Measurements from ENCODE around the gene ZNF438. TPM values are rescaled to one million over a fixed set of nuclear protein-coding genes. Genes with fewer than 3 reads are reported as not detected.
A peak's percentile ranks its signal among the peaks of the same experiment; 100 is the strongest.

Gene ZNF438
- total and polyA plus RNA-seq, 10 of the 15 experiments (the other 5 are each of a cell fraction or from before 2014, with no cell fraction given), result 0.93 to 5.2 (median 1.9) TPM

DNA sequence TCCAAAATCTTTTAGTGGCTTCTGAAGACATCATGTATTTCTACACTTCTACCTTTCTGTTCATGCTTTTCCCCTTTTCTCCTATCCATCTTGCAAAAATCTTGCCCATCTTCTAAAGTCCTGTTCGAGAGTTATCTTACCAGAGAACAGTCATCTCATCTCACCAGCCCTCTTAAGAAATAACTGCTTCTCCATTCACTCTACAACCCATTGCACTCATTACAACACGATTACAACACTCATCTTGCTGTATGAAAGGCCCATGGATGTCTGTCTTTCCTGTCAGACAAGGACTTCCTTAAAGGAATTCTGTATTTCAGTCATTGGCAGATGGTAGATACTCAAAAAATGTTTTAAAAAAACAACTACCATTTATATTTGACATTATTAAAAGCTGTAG lies 30.8 kb downstream of the ZNF438 start (continued):
- TF ChIP-seq, protein P1, sequence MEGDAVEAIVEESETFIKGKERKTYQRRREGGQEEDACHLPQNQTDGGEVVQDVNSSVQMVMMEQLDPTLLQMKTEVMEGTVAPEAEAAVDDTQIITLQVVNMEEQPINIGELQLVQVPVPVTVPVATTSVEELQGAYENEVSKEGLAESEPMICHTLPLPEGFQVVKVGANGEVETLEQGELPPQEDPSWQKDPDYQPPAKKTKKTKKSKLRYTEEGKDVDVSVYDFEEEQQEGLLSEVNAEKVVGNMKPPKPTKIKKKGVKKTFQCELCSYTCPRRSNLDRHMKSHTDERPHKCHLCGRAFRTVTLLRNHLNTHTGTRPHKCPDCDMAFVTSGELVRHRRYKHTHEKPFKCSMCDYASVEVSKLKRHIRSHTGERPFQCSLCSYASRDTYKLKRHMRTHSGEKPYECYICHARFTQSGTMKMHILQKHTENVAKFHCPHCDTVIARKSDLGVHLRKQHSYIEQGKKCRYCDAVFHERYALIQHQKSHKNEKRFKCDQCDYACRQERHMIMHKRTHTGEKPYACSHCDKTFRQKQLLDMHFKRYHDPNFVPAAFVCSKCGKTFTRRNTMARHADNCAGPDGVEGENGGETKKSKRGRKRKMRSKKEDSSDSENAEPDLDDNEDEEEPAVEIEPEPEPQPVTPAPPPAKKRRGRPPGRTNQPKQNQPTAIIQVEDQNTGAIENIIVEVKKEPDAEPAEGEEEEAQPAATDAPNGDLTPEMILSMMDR (IDR thresholded peaks at IDR 0.05 in 2 of 3, conservative IDR thresholded peaks at IDR 0.05 in 1 of 3; ENCODE audit: control insufficient read depth in 2 of 3, extremely low read depth in 1 of 3, insufficient read depth in 1 of 3, low read depth in 3 of 3, low read length in 3 of 3), result no peak
- TF ChIP-seq PAX5 (IDR thresholded peaks at IDR 0.05; ENCODE audit: borderline replicate concordance, low read depth, low read length) (no peak), POLR2AphosphoS5 (IDR thresholded peaks at IDR 0.05; ENCODE audit: low read length) (no peak), SRF (IDR thresholded peaks at IDR 0.05; ENCODE audit: low read depth in 2 of 2, low read length in 2 of 2) (no peak), EED (IDR thresholded peaks at IDR 0.05; ENCODE audit: low read depth) (no peak)
- TF ChIP-seq, protein P2, sequence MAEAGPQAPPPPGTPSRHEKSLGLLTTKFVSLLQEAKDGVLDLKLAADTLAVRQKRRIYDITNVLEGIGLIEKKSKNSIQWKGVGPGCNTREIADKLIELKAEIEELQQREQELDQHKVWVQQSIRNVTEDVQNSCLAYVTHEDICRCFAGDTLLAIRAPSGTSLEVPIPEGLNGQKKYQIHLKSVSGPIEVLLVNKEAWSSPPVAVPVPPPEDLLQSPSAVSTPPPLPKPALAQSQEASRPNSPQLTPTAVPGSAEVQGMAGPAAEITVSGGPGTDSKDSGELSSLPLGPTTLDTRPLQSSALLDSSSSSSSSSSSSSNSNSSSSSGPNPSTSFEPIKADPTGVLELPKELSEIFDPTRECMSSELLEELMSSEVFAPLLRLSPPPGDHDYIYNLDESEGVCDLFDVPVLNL (IDR thresholded peaks at IDR 0.05; ENCODE audit: low read depth, low read length), result no peak

DNA sequence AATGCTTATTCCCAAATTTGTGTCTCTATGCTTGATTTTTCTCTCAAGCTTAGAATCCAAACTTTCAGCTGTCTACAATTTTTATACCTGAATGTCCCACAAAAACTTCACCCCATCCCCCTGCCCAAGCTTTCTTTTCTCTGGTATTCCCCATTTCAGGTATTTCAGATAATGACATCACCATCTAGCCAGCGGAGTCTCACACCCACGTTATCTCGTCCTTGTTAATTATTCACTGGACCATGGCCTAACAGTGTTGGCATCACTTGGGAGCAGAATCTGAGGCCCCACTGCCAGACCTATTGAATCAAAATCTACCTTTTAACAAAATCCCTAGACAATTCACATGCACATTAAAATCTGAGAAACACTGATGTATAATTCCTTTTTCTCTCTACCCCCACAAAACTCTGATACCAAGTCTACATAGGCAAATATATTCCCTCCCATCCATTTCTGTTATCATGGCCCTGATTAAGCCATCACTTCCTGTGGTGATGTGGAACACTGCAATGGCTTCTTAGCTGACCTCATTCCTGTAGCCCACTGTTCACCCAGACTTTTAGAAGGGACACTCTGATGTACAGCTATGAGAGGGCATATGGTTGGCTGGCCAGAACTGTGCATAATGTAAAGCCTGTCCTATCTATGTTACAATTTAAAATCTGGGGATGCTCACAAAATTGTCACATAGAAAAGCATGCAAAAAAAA lies 31.4 kb downstream of the ZNF438 start:
- peaks cover 4% of the 10 kb centered on the region; the same call in 1 of the 2 replicates for H3K4me1 ChIP-seq (ENCODE audit: control insufficient read depth, insufficient read depth, low read length)
- no peak overlapping the region for H3K9ac ChIP-seq (ENCODE audit: control insufficient read depth, insufficient read depth, low read length)
- ChIA-PET POLR2A (interaction anchor here (0.6 kb wide), 1 partner anchor 32 kb away, joined by 4 read pairs; no protein-coding TSS in a partner anchor), RAD21 (ENCODE audit: unreplicated experiment) (interaction anchor here (0.8 to 2.3 kb wide), 5 partner anchors 8 to 838 kb away, joined by 3 to 11 read pairs (median 3); no protein-coding TSS in a partner anchor), SMC1A (ENCODE audit: uncharacterized antibody, unreplicated experiment) (interaction anchor here (0.7 to 1.8 kb wide), 6 partner anchors 8 to 28 kb away, joined by 3 to 4 read pairs (median 3); no protein-coding TSS in a partner anchor), CTCF (interaction anchor here (0.7 kb wide), 1 partner anchor 25 kb away, joined by 3 read pairs; no protein-coding TSS in a partner anchor)
- no peaks in the 10 kb centered on the region for H3K27me3 ChIP-seq (replicated peaks in 1 of 2; ENCODE audit: control insufficient read depth in 2 of 2, insufficient read depth in 2 of 2, low read length in 1 of 2)
- no peak for TF ChIP-seq RUNX3 (IDR thresholded peaks at IDR 0.05; ENCODE audit: low read length)
- TF ChIP-seq TCF7 (IDR thresholded peaks at IDR 0.05; ENCODE audit: borderline replicate concordance), result no peak
- no peak for TF ChIP-seq MEF2B (IDR thresholded peaks at IDR 0.05; ENCODE audit: partially characterized antibody, poor library complexity, severe bottlenecking)
- TF ChIP-seq IKZF1 (conservative IDR thresholded peaks at IDR 0.05), result peak; percentile 42; the same call in 1 of the 2 replicates
- TF ChIP-seq NFYA (IDR thresholded peaks at IDR 0.05; ENCODE audit: borderline replicate concordance, low read depth, low read length), result no peak
- no peak for TF ChIP-seq BHLHE40 (IDR thresholded peaks at IDR 0.05; ENCODE audit: borderline replicate concordance in 1 of 2, low read depth in 2 of 2, low read length in 1 of 2)
- TF ChIP-seq ATF7 (IDR thresholded peaks at IDR 0.05; ENCODE audit: low read depth), result peak; percentile 88
- TF ChIP-seq HDGF (IDR thresholded peaks at IDR 0.05), result no peak
- no peak for TF ChIP-seq ZNF622 (IDR thresholded peaks at IDR 0.05)
- TF ChIP-seq, protein P3, sequence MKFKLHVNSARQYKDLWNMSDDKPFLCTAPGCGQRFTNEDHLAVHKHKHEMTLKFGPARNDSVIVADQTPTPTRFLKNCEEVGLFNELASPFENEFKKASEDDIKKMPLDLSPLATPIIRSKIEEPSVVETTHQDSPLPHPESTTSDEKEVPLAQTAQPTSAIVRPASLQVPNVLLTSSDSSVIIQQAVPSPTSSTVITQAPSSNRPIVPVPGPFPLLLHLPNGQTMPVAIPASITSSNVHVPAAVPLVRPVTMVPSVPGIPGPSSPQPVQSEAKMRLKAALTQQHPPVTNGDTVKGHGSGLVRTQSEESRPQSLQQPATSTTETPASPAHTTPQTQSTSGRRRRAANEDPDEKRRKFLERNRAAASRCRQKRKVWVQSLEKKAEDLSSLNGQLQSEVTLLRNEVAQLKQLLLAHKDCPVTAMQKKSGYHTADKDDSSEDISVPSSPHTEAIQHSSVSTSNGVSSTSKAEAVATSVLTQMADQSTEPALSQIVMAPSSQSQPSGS (IDR thresholded peaks at IDR 0.05; ENCODE audit: low read length), result no peak
- FAIRE-seq (no peak), ATAC-seq (peak; percentile 67), DNase-seq (ENCODE audit: low read depth, low spot score) (no peak)
- no peaks in the 10 kb centered on the region for H3K79me2 ChIP-seq (ENCODE audit: control insufficient read depth, insufficient read depth, low read length)
- no peak overlapping the region for H3K27ac ChIP-seq (ENCODE audit: control insufficient read depth, insufficient read depth)
- no peak overlapping the region for H3K4me3 ChIP-seq
- BruUV-seq (replicated peaks), result no TSS peak
- in situ Hi-C loops (cut with MboI) (no loop called here), intact Hi-C loops (cut with micrococcal nuclease; ENCODE audit: unreplicated experiment) (loop anchor here (10.0 kb wide), 1 partner anchor 265 kb away; no protein-coding TSS in a partner anchor)
- no peaks in the 10 kb centered on the region for H4K20me1 ChIP-seq (ENCODE audit: control insufficient read depth, insufficient read depth)
- H3K4me2 ChIP-seq (ENCODE audit: control insufficient read depth, insufficient read depth), result no peak overlapping the region
- H2AFZ ChIP-seq (ENCODE audit: control insufficient read depth, low read depth, low read length), result no peak overlapping the region
- H3K36me3 ChIP-seq (ENCODE audit: control insufficient read depth in 2 of 2, insufficient read depth in 2 of 2, low read length in 1 of 2), result no peaks in the 10 kb centered on the region
- 92% methylated on average over 3 of the region's 3 CpGs for WGBS (ENCODE audit: insufficient coverage, insufficient replicate concordance, low lambda C conversion rate, missing lambda C conversion rate)
- H3K9me3 ChIP-seq (replicated peaks; ENCODE audit: control insufficient read depth, insufficient read depth, low read length), result no peaks in the 10 kb centered on the region; the same call in none of the 3 replicates
